OCI-LY1 (cell line): ENCODE results near the gene FRMD3.

Experiments used
- H2AFZ ChIP-seq: fragments of 200-600 bp; sonication (generic), shearing (Covaris generic); 2 replicates; pipeline ENCODE4 v1.6.0; 2014; ENCODE audit warnings: antibody characterized with exemption, mild to moderate bottlenecking, low read length
- H3F3A ChIP-seq: fragments of 200-600 bp; sonication (generic), shearing (Covaris generic); 2 replicates; pipeline ENCODE4 v1.6.0; 2014; ENCODE audit warnings: mild to moderate bottlenecking, antibody characterized with exemption, low read length, moderate library complexity; ENCODE audit not compliant: insufficient read depth
- H3K27ac ChIP-seq: fragments of 200-600 bp; sonication (generic); 2 replicates; pipeline ENCODE4 v1.5.1; 2014; ENCODE audit warnings: low read length, mixed run types, mild to moderate bottlenecking, low read depth; ENCODE audit not compliant: poor library complexity, severe bottlenecking
- H3K27me3 ChIP-seq: fragments of 200-600 bp; sonication (generic); 2 replicates; pipeline ENCODE4 v1.6.0; 2014; ENCODE audit warnings: antibody characterized with exemption, mild to moderate bottlenecking, low read length, moderate library complexity; ENCODE audit not compliant: insufficient read depth
- H3K36me3 ChIP-seq: fragments of 200-600 bp; sonication (generic); 2 replicates; pipeline ENCODE4 v1.6.1; 2014; ENCODE audit warnings: mild to moderate bottlenecking, antibody characterized with exemption, low read length, moderate library complexity, mixed read lengths; ENCODE audit not compliant: insufficient read depth
- H3K4me1 ChIP-seq: fragments of 200-600 bp; sonication (generic); 2 replicates; pipeline ENCODE4 v1.5.1; 2014; ENCODE audit warnings: mild to moderate bottlenecking, low read length, moderate library complexity; ENCODE audit not compliant: insufficient read depth, severe bottlenecking
- H3K4me2 ChIP-seq: fragments of 200-600 bp; sonication (generic), shearing (Covaris generic); 2 replicates; pipeline ENCODE4 v1.6.1; 2014; ENCODE audit warnings: low read length
- H3K4me3 ChIP-seq: fragments of 200-600 bp; sonication (generic); 2 replicates; pipeline ENCODE4 v1.5.1; 2014; ENCODE audit warnings: low read length, low read depth, mild to moderate bottlenecking, mixed read lengths; ENCODE audit not compliant: poor library complexity, severe bottlenecking
- H3K79me2 ChIP-seq: fragments of 200-600 bp; shearing (Covaris generic); 2 replicates; pipeline ENCODE4 v1.6.1; 2016; ENCODE audit warnings: mixed run types, low read length, mixed read lengths; ENCODE audit not compliant: insufficient read depth
- H3K9ac ChIP-seq: fragments of 200-600 bp; sonication (generic), shearing (Covaris generic); 2 replicates; pipeline ENCODE4 v1.6.1; 2014; ENCODE audit warnings: mild to moderate bottlenecking, low read length, mixed read lengths
- H3K9me2 ChIP-seq: fragments of 200-600 bp; sonication (generic), shearing (Covaris generic); 2 replicates; pipeline ENCODE4 v1.6.1; 2014; ENCODE audit warnings: low read depth, mild to moderate bottlenecking, low read length, mixed read lengths
- H3K9me3 ChIP-seq: fragments of 200-600 bp; shearing (Covaris generic); 2 replicates; pipeline ENCODE4 v1.6.1; 2014; ENCODE audit warnings: low read length, mixed read lengths
- H4K20me1 ChIP-seq: fragments of 200-600 bp; sonication (generic), shearing (Covaris generic); 2 replicates; pipeline ENCODE4 v1.6.0; 2016; ENCODE audit warnings: mild to moderate bottlenecking, low read length; ENCODE audit not compliant: insufficient read depth
- CTCF ChIP-seq: fragments of 200-600 bp; sonication (generic), shearing (Covaris generic); IDR thresholded peaks from 2 replicates; pipeline ENCODE4 v1.5.1; 2017; ENCODE audit warnings: mild to moderate bottlenecking, antibody characterized with exemption, low read length, moderate library complexity, mixed read lengths
- EZH2 ChIP-seq: fragments of 200-600 bp; sonication (generic), shearing (Covaris generic); IDR thresholded peaks from 2 replicates; pipeline ENCODE4 v1.8.0; 2017; ENCODE audit warnings: borderline replicate concordance, mixed run types, mild to moderate bottlenecking, antibody characterized with exemption, low read length, moderate library complexity, mixed read lengths

The FRMD3 gene

GRCh38 chr9:83247732-83248131 lies 290.5 kb downstream of the FRMD3 start:
- Histone ChIP-seq H3K79me2 (no peaks in the 10 kb centered on the region), H4K20me1 (no peaks in the 10 kb centered on the region), H2AFZ (no peak overlapping the region), H3K4me2 (no peak overlapping the region), H3K4me3 (no peak overlapping the region), H3K36me3 (no peaks in the 10 kb centered on the region), H3F3A (no peaks in the 10 kb centered on the region), H3K27me3 (no peaks in the 10 kb centered on the region), H3K27ac (no peak overlapping the region), H3K4me1 (no peaks in the 10 kb centered on the region), H3K9me3 (no peaks in the 10 kb centered on the region), H3K9ac (no peak overlapping the region), H3K9me2 (no peaks in the 10 kb centered on the region)
- no peak for TF ChIP-seq EZH2
- no peak for TF ChIP-seq CTCF

- no peak overlapping the region for H3K4me2 ChIP-seq
- H3F3A ChIP-seq: no peaks in the 10 kb centered on the region
- H3K36me3 ChIP-seq: no peaks in the 10 kb centered on the region
- no peaks in the 10 kb centered on the region for H3K79me2 ChIP-seq
- no peak overlapping the region for H3K4me3 ChIP-seq
- no peak overlapping the region for H3K9ac ChIP-seq
- no peak for TF ChIP-seq EZH2
- TF ChIP-seq CTCF: no peak
- no peaks in the 10 kb centered on the region for H4K20me1 ChIP-seq
- no peak overlapping the region for H3K27ac ChIP-seq
- H2AFZ ChIP-seq: no peak overlapping the region
- no peaks in the 10 kb centered on the region for H3K27me3 ChIP-seq
- no peaks in the 10 kb centered on the region for H3K9me2 ChIP-seq
- H3K4me1 ChIP-seq: no peaks in the 10 kb centered on the region
- H3K9me3 ChIP-seq: no peaks in the 10 kb centered on the region
These were observed 292.1 kb downstream of the FRMD3 start for GRCh38 chr9:83245979-83246659.

GRCh38 chr9:83242066-83242465 lies 296.1 kb downstream of the FRMD3 start:
- Histone ChIP-seq H3K4me2 (no peak overlapping the region), H3K9me2 (no peaks in the 10 kb centered on the region), H3K27ac (no peak overlapping the region), H3F3A (no peaks in the 10 kb centered on the region), H3K4me1 (no peaks in the 10 kb centered on the region), H2AFZ (no peak overlapping the region), H3K27me3 (no peaks in the 10 kb centered on the region), H3K4me3 (no peak overlapping the region), H3K36me3 (no peaks in the 10 kb centered on the region), H4K20me1 (no peaks in the 10 kb centered on the region), H3K79me2 (no peaks in the 10 kb centered on the region), H3K9me3 (no peaks in the 10 kb centered on the region), H3K9ac (no peak overlapping the region)
- TF ChIP-seq EZH2: no peak
- no peak for TF ChIP-seq CTCF
